Measurements from ENCODE around the gene STK10. TPM values are rescaled to one million over a fixed set of nuclear protein-coding genes. Genes with fewer than 3 reads are reported as not detected.

STK10 gene
- total RNA-seq, 1 donor from 2014 or later: 72.5 TPM

DNA sequence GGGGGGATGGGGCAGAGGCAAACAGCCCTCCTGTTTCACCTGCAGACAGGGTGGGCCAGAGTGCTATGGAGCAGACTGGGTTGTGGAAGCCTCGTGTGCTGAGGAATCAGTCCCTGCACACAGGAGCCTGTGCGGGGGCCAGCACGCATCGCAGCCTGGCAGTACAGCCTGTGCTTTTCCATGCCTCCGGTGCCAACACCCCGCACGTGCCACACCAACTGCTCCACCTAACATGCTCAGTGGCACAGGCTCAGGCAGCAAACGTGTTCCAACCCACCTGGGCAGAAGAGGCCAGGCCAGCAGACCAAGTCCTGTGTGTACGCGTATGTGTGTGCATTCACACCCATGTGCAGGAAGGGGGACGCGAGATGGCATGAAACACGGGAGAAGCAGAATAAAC is 144.2 kb downstream of the STK10 start:
- Histone ChIP-seq H3K4me3 (no peak overlapping the region), H3K4me1 (peaks cover 5% of the 10 kb centered on the region), H3K27ac (no peak overlapping the region), H3K9me3 (no peaks in the 10 kb centered on the region), H3K36me3 (peaks cover 29% of the 10 kb centered on the region), H3K27me3 (ENCODE audit: low read depth) (no peaks in the 10 kb centered on the region)
- intact Hi-C loops (cut with DNase I): no loop called here
- TF ChIP-seq, protein P1, sequence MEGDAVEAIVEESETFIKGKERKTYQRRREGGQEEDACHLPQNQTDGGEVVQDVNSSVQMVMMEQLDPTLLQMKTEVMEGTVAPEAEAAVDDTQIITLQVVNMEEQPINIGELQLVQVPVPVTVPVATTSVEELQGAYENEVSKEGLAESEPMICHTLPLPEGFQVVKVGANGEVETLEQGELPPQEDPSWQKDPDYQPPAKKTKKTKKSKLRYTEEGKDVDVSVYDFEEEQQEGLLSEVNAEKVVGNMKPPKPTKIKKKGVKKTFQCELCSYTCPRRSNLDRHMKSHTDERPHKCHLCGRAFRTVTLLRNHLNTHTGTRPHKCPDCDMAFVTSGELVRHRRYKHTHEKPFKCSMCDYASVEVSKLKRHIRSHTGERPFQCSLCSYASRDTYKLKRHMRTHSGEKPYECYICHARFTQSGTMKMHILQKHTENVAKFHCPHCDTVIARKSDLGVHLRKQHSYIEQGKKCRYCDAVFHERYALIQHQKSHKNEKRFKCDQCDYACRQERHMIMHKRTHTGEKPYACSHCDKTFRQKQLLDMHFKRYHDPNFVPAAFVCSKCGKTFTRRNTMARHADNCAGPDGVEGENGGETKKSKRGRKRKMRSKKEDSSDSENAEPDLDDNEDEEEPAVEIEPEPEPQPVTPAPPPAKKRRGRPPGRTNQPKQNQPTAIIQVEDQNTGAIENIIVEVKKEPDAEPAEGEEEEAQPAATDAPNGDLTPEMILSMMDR (IDR thresholded peaks at IDR 0.05): no peak
- DNase-seq: no peak
- peak in 1 of 2 donors; percentile 17 for ATAC-seq

- DNase-seq (no peak), ATAC-seq (no peak)
- peaks cover 5% of the 10 kb centered on the region for H3K4me1 ChIP-seq
- H3K4me3 ChIP-seq: no peak overlapping the region
- H3K27me3 ChIP-seq (ENCODE audit: low read depth): no peaks in the 10 kb centered on the region
- H3K36me3 ChIP-seq: peaks cover 25% of the 10 kb centered on the region
- H3K9me3 ChIP-seq: no peaks in the 10 kb centered on the region
- H3K27ac ChIP-seq: no peak overlapping the region
- intact Hi-C loops (cut with DNase I): no loop called here
- TF ChIP-seq, protein P1 (IDR thresholded peaks at IDR 0.05): no peak
Observed at GRCh38 chr5:172042183-172042582, 145.8 kb downstream of the STK10 start.

DNA sequence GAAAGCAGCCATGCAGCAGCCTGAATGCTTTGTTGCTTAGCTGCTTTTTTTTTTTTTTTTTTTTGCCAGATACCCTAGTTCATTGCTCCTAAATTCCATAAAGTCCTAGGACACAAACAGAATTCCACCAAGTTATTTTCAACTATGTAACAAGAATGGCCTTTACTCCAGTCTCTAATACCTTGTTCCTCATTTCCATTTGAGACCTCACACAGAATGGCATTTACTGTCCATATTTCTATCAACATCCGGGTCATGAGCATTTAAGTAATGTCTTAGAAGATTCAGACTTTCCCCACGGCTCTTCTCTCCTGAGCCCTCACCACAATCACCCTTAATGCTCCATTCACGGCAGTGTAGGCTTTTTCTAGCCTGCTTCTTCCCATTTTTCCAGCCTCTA is 149.9 kb downstream of the STK10 start:
- TF ChIP-seq, protein P1 (IDR thresholded peaks at IDR 0.05): no peak
- intact Hi-C loops (cut with DNase I): no loop called here

DNA sequence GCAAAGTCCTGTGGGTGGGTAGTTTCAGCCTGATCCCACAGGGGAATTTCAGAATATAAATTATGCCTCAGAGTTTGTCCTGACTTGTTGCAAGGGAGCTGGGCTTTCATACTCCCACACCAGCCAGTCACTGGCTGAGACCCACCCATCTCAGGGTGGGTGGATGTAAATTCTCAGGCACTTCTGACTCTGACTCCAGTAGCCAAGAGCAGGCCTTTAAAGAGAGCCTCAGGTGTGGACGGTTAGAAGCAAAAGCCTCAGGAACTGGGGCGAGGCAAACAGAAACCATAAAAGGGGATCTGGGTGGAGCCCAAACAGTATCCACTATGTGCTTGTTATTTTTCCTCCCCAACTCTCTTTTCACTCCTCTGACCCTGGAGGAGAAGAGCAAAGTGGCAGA is 153.0 kb downstream of the STK10 start:
- intact Hi-C loops (cut with DNase I): no loop called here
- DNase-seq (no peak), ATAC-seq (no peak)
- H3K4me3 ChIP-seq: no peak overlapping the region
- H3K4me1 ChIP-seq: peaks cover 3% of the 10 kb centered on the region
- H3K9me3 ChIP-seq: no peaks in the 10 kb centered on the region
- H3K27me3 ChIP-seq (ENCODE audit: low read depth): no peaks in the 10 kb centered on the region
- H3K36me3 ChIP-seq: no peaks in the 10 kb centered on the region
- TF ChIP-seq, protein P1 (IDR thresholded peaks at IDR 0.05): no peak
- H3K27ac ChIP-seq: no peak overlapping the region

More for the DNA sequence above, 149.9 kb downstream of the STK10 start:
- no peaks in the 10 kb centered on the region for H3K27me3 ChIP-seq (ENCODE audit: low read depth)
- H3K27ac ChIP-seq: no peak overlapping the region
- H3K36me3 ChIP-seq: no peaks in the 10 kb centered on the region
- H3K9me3 ChIP-seq: no peaks in the 10 kb centered on the region
- ATAC-seq (no peak), DNase-seq (no peak)
- H3K4me1 ChIP-seq: peaks cover 5% of the 10 kb centered on the region
- H3K4me3 ChIP-seq: no peak overlapping the region

DNA sequence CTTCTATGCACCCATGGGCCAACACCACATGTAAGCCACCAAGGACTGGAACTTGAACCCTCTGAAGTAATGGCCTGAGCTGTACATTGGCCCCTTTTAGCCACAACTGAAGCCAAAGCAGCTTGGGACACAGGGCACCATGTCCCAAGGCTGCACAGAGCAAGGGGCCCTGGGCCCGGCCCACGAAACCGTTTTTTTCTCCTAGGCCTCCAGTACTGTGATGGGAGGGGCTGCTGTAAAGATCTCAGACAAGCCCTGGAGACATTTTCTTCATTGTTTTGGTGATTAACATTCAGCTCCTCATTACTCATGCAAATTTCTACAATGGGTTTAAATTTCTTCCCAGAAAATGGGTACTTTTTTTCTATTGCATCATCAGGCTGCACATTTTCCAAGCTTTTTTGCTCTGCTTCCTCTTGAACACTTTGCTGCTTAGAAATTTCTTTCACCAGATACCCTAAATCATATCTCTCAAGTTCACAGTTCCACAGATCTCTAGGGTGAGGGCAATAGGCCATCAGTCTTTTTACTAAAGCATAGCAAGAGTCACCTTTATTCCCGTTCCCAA is 156.0 kb downstream of the STK10 start:
- Histone ChIP-seq H3K4me3 (no peak overlapping the region), H3K36me3 (no peaks in the 10 kb centered on the region), H3K27me3 (ENCODE audit: low read depth) (no peaks in the 10 kb centered on the region), H3K4me1 (no peaks in the 10 kb centered on the region), H3K27ac (no peak overlapping the region), H3K9me3 (no peaks in the 10 kb centered on the region)
- DNase-seq (no peak), ATAC-seq (no peak)
- TF ChIP-seq, protein P1 (IDR thresholded peaks at IDR 0.05): no peak
- intact Hi-C loops (cut with DNase I): no loop called here

Data from lower lobe of right lung (tissue), 2 donors.